WERI-Rb-1 (cell line): ENCODE measurements around the gene ZBBX.

Experiments
- DNase-seq: peaks from one replicate; pipeline ENCODE4 v3.0.0-alpha.2; 2020
- H3K27ac ChIP-seq: fragments of 250-450 bp; sonication (Bioruptor Pico); 2 replicates; pipeline ENCODE4 v1.5.1; 2020; ENCODE audit warnings: mild to moderate bottlenecking, moderate library complexity
- H3K27me3 ChIP-seq: fragments of 250-450 bp; sonication (Bioruptor Pico); 2 replicates; pipeline ENCODE4 v1.5.1; 2021; ENCODE audit warnings: mild to moderate bottlenecking, low read depth, moderate library complexity; ENCODE audit not compliant: insufficient read depth, severe bottlenecking
- H3K36me3 ChIP-seq: fragments of 250-450 bp; sonication (Bioruptor Pico); 2 replicates; pipeline ENCODE4 v1.5.1; 2020; ENCODE audit warnings: mild to moderate bottlenecking, moderate library complexity
- H3K4me3 ChIP-seq: 2 replicates; pipeline ENCODE4 v1.5.1; 2011; ENCODE audit warnings: low read depth, mild to moderate bottlenecking, control low read depth, low read length
- H3K9me3 ChIP-seq: fragments of 250-450 bp; sonication (Bioruptor Pico); 2 replicates; pipeline ENCODE4 v1.5.1; 2021; ENCODE audit warnings: mild to moderate bottlenecking, moderate library complexity; ENCODE audit not compliant: severe bottlenecking
- CTCF ChIP-seq: IDR thresholded peaks from 2 replicates; pipeline ENCODE4 v1.5.1; 2011; ENCODE audit warnings: low read depth, mild to moderate bottlenecking, control low read depth, inconsistent platforms, low read length

The ZBBX gene

GRCh38 chr3:167330993-167331785, 48.9 kb downstream of the ZBBX start:
- H3K9me3 ChIP-seq: no peaks in the 10 kb centered on the region
- no peak overlapping the region for H3K27ac ChIP-seq
- TF ChIP-seq CTCF: no peak
- H3K4me3 ChIP-seq: no peak overlapping the region
- H3K27me3 ChIP-seq: no peaks in the 10 kb centered on the region
- DNase-seq: no peak
- H3K36me3 ChIP-seq: no peaks in the 10 kb centered on the region

DNA sequence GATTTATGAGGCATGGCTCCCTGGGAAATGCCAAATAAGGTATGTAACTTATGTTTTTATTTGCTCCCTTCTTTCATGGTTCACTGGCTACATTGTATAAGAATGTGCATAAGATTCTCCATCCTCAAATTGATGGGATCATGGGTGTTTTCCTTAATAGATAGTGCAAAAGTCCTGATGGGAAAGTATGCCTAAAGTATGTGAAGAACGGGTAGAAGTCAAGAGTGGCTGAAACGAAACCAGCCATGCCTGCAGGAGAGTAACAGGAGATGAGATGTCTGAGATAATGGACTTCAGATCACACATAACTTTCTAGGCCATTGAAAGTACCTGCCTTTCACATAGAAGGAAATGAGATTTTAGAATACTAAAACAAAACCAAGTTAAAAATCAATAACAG, 56.5 kb downstream of the ZBBX start:
- no peak for TF ChIP-seq CTCF
- Histone ChIP-seq H3K27me3 (no peaks in the 10 kb centered on the region), H3K4me3 (no peak overlapping the region), H3K9me3 (no peaks in the 10 kb centered on the region), H3K27ac (no peak overlapping the region), H3K36me3 (no peaks in the 10 kb centered on the region)
- DNase-seq: no peak

GRCh38 chr3:167318996-167319615, 61.0 kb downstream of the ZBBX start:
- Histone ChIP-seq H3K4me3 (no peak overlapping the region), H3K27me3 (no peaks in the 10 kb centered on the region), H3K27ac (no peak overlapping the region), H3K36me3 (no peaks in the 10 kb centered on the region), H3K9me3 (no peaks in the 10 kb centered on the region)
- no peak for TF ChIP-seq CTCF
- DNase-seq: no peak

DNA sequence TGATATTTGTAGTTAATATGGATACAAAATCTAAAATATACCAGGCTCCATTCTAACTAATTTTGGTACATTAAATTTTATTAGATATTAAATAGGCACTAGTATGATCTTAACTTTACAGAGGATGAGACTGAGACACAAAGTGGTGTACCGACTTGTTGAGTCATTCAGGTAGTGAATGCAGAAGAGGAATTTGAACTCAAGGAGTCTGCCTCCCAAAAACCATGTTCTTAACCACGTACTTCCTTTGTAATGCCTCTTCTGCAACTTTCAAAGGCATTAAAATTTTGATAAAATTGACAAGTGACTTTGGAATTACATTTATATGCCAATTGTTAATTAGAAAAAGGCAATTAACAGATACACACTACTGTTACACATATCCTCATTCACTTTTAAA, 61.8 kb downstream of the ZBBX start:
- Histone ChIP-seq H3K27me3 (no peaks in the 10 kb centered on the region), H3K27ac (no peak overlapping the region), H3K9me3 (no peaks in the 10 kb centered on the region), H3K36me3 (no peaks in the 10 kb centered on the region), H3K4me3 (no peak overlapping the region)
- DNase-seq: no peak
- TF ChIP-seq CTCF: no peak

DNA sequence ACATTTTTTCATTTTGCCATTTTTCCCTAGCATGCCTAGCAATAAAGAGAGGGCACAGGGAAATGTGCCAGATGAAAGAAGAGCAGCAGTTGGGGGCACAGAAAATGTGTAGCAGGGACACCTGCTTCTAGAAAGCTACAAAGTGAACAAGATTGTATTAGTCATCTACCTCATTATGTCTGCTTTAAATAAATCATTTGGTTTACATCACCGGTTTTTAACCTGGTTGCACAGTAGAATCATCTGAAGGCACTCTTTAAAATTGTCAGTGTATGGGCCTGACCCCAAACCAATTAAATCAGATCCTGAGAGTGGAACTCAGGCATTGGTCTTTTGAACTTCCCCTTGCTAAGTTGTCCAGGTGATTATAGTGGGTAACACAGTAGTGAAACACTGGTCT, 73.8 kb downstream of the ZBBX start:
- no peaks in the 10 kb centered on the region for H3K36me3 ChIP-seq
- H3K4me3 ChIP-seq: no peak overlapping the region
- TF ChIP-seq CTCF: no peak
- no peak for DNase-seq
- H3K27me3 ChIP-seq: no peaks in the 10 kb centered on the region
- no peak overlapping the region for H3K27ac ChIP-seq
- H3K9me3 ChIP-seq: peaks cover 2% of the 10 kb centered on the region
